ENCODE results near the gene CNTN4. TPM values are rescaled to one million over a fixed set of nuclear protein-coding genes. Genes with fewer than 3 reads are reported as not detected.

Gene CNTN4
- total and polyA plus RNA-seq, 2 experiments from 2014 or later: 0.91 to 4.0 TPM

DNA sequence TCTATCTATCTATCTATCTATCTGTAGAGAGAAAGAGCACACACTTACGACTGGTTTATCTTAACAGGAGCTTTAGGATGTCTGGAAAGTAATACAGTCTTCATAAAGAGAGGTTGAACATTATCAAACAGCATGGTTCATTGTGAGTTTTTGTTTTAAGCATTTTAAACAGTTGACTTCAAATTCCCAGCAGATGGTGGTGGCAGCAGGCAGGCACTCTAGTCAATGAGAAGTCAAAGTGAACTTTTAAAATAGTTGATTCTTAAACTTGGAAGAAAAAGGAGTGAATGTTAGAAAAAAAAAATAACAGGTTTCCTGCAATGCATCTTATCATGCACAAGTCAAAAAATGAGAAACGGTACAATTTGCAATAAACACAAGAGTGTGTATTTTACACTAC lies 578.8 kb downstream of the CNTN4 start:
- Histone ChIP-seq H3F3A (replicated peaks; ENCODE audit: low read depth) (no peaks in the 10 kb centered on the region), H3K4me3 (no peak overlapping the region), H3K4me1 (ENCODE audit: insufficient read depth) (no peaks in the 10 kb centered on the region), H3K27ac (ENCODE audit: low read depth) (no peak overlapping the region), H3K27me3 (ENCODE audit: insufficient read depth) (no peaks in the 10 kb centered on the region), H2AFZ (no peak overlapping the region), H3K36me3 (ENCODE audit: insufficient read depth) (no peaks in the 10 kb centered on the region), H3K79me2 (replicated peaks; ENCODE audit: insufficient read depth) (no peaks in the 10 kb centered on the region), H4K20me1 (replicated peaks; ENCODE audit: insufficient read depth) (no peaks in the 10 kb centered on the region), H3K9me2 (ENCODE audit: insufficient read depth) (no peaks in the 10 kb centered on the region), H3K4me2 (no peak overlapping the region)
- Mint-ChIP-seq H3K27me3 (ENCODE audit: insufficient read depth, low read depth, poor library complexity) (no peaks in the 10 kb centered on the region), H3K36me3 (ENCODE audit: low read depth) (peaks cover 20% of the 10 kb centered on the region), H3K4me3 (no peak overlapping the region), H3K4me1 (no peaks in the 10 kb centered on the region), H3K27ac (no peak overlapping the region), H3K9me3 (peaks cover 96% of the 10 kb centered on the region)
- TF ChIP-seq, protein P1, sequence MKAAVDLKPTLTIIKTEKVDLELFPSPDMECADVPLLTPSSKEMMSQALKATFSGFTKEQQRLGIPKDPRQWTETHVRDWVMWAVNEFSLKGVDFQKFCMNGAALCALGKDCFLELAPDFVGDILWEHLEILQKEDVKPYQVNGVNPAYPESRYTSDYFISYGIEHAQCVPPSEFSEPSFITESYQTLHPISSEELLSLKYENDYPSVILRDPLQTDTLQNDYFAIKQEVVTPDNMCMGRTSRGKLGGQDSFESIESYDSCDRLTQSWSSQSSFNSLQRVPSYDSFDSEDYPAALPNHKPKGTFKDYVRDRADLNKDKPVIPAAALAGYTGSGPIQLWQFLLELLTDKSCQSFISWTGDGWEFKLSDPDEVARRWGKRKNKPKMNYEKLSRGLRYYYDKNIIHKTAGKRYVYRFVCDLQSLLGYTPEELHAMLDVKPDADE (IDR thresholded peaks at IDR 0.05): no peak
- no peak for TF ChIP-seq ZNF462 (CRISPR knock-in tag; IDR thresholded peaks at IDR 0.05)
- TF ChIP-seq NANOG (IDR thresholded peaks at IDR 0.05; ENCODE audit: borderline replicate concordance): no peak
- TF ChIP-seq POLR2AphosphoS5 (IDR thresholded peaks at IDR 0.05; ENCODE audit: low read depth): no peak
- TF ChIP-seq EZH2phosphoT487 (IDR thresholded peaks at IDR 0.05; ENCODE audit: unreplicated experiment): no peak
- TF ChIP-seq JUNB (IDR thresholded peaks at IDR 0.05; ENCODE audit: unreplicated experiment): no peak
- TF ChIP-seq ZNF114 (CRISPR knock-in tag; IDR thresholded peaks at IDR 0.05): no peak
- TF ChIP-seq STAT1 (IDR thresholded peaks at IDR 0.05; ENCODE audit: unreplicated experiment): no peak
- no peak for TF ChIP-seq EZH2 (IDR thresholded peaks at IDR 0.05; ENCODE audit: low read depth, unreplicated experiment)
- no peak for TF ChIP-seq ZNF331 (CRISPR knock-in tag; IDR thresholded peaks at IDR 0.05; ENCODE audit: low read depth)
- TF ChIP-seq CTCF (conservative IDR thresholded peaks at IDR 0.05; ENCODE audit: low read depth in 2 of 2): no peak
- TF ChIP-seq, protein P2, sequence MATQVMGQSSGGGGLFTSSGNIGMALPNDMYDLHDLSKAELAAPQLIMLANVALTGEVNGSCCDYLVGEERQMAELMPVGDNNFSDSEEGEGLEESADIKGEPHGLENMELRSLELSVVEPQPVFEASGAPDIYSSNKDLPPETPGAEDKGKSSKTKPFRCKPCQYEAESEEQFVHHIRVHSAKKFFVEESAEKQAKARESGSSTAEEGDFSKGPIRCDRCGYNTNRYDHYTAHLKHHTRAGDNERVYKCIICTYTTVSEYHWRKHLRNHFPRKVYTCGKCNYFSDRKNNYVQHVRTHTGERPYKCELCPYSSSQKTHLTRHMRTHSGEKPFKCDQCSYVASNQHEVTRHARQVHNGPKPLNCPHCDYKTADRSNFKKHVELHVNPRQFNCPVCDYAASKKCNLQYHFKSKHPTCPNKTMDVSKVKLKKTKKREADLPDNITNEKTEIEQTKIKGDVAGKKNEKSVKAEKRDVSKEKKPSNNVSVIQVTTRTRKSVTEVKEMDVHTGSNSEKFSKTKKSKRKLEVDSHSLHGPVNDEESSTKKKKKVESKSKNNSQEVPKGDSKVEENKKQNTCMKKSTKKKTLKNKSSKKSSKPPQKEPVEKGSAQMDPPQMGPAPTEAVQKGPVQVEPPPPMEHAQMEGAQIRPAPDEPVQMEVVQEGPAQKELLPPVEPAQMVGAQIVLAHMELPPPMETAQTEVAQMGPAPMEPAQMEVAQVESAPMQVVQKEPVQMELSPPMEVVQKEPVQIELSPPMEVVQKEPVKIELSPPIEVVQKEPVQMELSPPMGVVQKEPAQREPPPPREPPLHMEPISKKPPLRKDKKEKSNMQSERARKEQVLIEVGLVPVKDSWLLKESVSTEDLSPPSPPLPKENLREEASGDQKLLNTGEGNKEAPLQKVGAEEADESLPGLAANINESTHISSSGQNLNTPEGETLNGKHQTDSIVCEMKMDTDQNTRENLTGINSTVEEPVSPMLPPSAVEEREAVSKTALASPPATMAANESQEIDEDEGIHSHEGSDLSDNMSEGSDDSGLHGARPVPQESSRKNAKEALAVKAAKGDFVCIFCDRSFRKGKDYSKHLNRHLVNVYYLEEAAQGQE (IDR thresholded peaks at IDR 0.05; ENCODE audit: unreplicated experiment): no peak
- no peak for TF ChIP-seq CREB1 (CRISPR knock-in tag; IDR thresholded peaks at IDR 0.05; ENCODE audit: low read depth)
- DNase-seq (ENCODE audit: low spot score): no peak
- no peak for ATAC-seq

Data from GM23338 (cell line).